Germinal center (tissue), 1 donor: ENCODE measurements around the gene VWF.

Source experiments
- DNase-seq: peaks from one replicate; pipeline ENCODE4 v3.0.0; 2012; ENCODE audit warnings: mixed read lengths, low spot score

The VWF gene

DNA sequence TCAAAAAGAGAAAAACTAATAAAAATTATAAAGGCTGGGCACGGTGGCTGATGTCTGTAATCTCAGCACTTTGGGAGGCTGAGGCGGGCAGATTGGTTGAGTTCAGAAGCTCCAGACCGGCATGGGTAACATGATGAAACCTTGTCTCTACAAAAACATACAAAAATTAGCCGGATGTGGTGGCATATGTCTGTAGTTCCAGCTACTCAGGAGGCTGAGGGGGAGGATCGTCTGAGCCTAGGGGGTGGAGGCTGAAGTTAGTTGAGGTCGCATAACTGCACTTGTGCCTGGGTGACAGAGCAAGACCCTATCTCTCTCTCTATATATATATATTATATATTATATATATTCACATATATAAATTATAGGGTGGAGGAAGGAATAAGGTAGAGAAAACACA, 146.9 kb downstream of the VWF start:
- DNase-seq = no peak

DNA sequence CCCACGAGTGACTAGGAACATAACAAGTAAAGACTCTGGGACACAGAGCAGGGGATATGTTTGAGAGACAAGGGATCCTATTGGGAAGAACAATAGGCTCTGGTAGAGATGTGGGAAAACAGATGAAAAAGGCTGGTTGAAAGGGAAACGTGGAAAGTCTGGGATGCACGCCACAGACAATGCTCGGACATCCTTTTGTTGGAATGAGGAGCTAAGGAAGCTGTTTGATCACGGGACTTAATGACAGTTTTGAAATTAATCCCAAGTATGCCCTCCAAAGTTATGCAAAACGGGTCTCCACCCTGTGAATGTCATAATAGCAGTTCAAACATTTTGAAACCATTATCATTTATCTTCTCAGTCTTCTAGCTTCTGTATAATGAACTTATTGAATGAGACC, 147.8 kb downstream of the VWF start:
- no peak for DNase-seq

DNA sequence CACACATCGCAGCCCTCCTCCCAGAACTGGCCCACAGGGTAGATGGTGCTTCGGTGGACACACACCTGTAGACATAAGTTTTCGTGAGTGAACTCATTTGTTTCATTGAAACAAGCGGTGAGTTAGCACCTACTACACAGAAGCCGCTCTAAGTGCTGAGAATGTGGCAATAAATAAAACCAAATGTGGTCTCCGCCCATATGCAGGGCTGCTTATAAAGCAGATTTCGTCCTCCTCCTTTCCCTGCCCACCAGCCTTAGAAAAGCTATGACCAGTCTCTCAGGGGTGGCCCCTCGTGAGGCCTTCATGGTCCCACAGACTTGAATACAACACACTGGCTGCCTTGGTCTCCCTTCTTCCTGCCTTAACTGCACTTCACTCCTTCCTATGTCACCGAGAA, 148.3 kb downstream of the VWF start:
- DNase-seq = no peak

DNA sequence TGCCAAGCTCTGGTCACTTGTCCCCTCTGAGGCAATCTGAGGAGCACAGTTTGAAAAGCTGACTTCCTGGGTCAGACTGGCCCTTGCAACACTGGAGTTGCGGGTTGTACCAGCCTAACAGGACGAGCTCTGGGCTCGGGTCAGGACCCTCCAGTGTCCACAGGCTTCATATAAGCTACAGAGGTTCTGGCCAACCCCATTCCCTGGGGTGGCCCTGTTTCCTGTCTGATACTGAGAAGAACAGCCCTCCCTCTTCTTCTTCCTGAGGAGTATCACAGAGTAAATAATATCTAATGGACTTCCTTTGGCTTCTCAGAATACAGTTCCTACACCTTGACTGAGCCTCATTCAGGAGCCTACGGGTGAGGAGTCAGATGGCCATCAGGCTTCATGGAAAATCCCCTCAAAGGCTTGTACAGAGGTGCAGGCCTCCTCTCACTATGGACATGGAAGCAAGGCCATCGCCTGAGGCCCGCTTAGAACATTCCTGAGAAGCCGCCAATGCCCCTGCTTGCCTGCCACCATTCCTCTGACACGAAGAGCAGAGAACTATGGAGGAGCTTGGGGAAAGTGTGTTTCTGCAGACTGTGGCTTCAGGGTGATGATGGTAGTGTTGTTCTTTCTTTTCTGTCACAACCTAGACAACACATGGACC, 150.9 kb downstream of the VWF start:
- DNase-seq = no peak

DNA sequence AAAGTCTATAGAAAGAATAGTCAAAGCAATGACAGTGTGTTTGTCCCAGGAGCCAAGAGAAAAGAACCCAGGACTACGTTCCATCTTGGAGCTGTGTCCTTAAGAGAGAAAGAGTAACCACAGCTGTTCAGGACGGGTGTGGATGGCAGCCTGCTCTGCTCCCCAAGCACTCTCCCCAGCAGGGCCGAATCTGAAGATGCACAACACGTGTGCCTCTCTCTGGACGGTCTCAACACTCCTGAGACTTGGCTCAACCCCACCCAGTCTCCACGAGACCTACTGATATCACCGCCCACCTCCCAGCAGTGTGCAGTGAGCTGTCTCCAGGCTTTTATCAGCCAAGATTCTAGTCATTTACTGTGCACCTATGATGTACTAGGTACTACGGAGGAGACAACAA, 152.1 kb downstream of the VWF start:
- DNase-seq = no peak

DNA sequence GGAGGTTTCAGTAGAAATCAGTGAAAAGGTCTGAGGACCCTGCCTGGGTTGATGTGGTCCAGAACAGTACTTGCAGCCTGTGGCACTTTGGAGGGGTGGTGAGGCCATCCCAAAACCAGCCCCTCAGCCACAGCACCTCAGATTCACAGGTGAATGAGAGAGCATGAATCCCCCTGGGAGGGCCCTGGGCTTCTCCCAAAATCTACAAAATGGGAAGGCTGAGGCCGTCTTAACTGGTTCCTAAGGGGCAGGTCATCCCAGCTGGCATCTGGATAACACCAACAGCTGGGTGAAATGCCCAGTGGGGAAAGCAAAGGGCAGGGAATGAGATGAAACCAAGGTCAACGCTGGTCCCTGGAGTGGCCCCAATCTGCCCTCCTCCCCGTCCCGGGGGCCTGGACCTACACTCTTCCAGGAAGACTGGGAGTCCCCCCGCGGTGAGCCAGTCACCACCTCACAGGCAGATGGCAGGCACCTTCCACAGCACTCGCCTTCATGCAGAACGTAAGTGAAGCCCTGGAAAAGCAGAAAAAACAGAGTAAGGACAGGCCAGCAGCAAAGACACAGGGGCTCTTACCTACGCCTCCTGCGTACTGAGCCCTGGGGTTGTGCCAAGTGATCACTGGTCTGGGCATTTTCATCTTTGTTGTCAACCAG, 153.1 kb downstream of the VWF start:
- DNase-seq = no peak

DNA sequence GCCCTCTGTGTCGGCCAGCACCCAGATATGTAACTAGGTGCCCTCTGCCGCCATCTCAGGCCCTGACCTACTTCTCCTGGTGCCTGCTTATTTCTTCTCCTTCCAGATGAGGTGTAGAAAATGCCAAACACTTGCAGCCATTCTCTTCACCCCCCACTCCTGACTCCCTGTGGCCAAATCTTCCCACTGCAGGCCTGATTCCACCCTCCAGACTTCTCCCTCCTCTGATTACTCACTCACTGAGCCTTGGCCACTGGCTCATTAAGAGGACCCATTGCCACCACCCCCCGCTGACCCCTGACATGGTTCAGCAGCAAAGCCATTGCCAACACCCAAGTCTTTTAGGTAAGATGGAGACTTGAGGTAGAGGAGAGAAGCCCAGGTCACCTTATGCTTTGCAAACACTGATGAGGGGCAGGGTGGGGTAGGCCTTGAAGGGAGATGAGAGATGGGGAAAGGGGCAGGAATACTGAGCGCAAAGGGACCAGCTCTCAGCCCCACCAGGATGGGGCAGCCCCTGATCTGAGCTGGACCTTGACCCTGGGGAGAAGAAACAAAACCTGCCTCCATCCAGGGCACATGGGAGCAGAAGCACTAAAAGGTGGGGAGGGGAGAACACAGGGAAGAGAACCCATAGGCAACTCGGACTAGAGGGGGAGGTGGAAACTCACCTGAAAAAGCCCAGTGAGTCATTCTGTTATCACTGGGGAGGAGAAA, 154.3 kb downstream of the VWF start:
- DNase-seq = no peak

DNA sequence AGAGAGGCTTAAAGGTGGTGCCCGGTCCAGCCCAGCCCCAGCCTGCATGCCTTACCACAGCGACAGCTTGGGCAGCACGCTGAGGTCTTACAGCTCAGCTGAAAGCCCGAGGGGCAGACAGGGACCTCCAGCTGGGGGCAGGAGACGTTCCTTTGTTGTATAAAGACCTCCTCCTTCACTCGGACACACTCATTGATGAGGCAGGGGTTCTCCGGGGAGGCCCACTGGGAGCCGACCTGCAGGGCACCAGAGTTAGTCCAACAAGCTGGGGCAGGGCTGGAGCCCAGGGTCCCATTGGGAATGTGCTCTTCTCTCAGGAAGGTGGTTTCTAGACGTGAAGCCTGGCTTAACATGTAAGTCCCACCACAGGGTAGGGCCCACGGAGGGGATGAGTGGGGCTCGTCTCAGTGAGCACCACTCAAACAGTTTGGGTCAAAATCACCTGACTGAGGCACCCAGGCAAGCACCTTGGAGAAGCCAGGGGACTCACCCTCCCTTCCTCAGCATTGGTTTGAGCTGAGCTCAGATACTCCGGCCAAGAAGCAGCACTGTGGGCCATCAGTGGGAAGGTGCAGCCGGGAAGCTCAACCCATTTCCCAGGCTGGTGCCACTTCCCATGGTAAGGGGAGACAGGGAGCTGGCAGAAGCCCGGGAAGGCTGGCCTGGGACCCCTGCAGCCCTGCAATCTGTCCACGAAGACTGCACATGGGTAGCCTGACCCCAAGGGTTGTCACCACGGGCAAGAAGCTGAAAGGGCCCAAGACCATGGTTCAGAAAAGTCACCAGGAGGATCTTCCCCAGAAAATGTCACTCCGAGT, 155.1 kb downstream of the VWF start:
- no peak for DNase-seq

DNA sequence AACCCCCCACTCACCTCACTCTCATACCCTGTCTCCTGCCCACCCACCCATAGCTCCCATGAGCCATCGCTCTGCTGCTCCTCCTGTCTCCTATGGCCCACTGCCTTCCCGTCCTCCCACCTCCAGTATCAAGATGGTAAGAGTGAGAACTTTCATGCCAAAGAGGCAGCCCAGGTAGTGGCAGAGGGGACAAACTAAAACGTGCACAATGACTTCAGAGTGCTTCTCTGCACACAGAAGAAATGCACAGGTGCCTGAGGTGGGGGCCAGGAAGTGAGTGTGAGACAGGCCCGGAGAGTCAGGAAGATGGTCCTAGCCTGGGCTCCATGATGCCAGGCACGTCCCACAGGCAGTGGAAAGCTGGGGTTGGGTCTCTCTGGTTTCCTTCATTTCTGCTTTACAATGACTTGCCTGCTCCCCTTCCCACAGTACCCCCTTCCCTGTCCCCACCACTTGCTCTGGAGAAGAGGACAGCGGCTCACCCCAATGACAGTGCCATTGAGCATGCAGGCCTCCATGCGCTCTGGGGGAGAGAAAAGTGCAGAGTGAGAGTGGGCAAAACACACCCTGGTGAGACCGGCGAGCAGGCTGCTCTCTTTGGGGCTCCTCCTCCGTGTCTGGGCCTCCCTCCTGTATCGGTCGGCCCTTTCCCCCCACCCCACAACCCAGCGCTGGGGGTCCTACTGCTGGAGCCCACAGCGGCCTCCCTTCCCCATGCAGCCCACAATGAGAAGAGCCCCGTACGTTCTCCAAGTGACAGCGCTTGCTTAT, 156.6 kb downstream of the VWF start:
- no peak for DNase-seq

DNA sequence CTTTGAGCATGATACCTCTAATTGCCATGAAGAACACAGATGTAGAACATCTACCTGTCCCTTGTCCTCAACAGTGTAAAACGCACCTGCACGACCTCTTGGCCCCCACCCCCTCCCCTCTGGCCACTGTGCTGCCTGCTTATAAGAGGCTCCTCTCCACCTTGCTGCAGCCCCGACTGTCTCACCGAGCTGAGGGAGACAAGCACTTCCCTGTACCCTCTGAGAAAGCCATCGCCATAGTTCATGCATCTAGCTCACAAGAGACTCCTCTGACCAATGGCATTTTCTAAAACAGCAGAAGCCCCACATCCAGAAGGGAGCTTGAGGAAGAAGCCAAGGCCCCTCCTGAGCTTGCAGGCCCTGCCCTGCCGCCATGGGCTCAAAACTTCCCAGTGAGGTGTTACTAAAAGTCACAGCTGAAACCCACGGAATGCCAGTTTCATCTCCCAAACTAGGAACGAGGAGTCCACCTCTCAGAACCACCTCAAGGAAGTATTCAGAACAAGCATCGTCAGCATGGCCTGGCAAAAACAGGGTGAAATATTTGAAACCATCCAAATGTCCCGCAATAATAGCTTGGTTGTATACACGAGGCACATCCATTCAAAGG, 157.9 kb downstream of the VWF start:
- DNase-seq = no peak

DNA sequence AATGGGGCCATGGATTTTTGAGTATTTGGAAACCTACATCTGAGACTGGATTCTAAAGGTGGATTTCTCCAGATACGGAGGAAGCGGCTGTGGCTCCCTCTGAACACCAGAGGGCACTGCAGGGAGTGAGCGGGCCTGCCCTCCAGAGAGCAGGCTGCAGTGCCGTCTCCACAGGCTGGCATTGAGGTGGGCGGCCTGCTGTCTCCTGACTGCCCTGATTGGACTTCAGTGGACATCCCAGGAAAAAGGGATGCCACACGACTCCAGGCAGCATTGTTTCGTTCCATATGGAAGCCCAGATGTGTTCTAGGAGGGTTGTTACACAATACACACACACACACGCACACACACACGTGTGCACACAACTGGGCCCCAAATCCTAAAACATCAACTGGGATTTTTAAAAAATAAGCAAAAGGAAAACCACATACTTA, 158.5 kb downstream of the VWF start:
- DNase-seq = peak; percentile 51

DNA sequence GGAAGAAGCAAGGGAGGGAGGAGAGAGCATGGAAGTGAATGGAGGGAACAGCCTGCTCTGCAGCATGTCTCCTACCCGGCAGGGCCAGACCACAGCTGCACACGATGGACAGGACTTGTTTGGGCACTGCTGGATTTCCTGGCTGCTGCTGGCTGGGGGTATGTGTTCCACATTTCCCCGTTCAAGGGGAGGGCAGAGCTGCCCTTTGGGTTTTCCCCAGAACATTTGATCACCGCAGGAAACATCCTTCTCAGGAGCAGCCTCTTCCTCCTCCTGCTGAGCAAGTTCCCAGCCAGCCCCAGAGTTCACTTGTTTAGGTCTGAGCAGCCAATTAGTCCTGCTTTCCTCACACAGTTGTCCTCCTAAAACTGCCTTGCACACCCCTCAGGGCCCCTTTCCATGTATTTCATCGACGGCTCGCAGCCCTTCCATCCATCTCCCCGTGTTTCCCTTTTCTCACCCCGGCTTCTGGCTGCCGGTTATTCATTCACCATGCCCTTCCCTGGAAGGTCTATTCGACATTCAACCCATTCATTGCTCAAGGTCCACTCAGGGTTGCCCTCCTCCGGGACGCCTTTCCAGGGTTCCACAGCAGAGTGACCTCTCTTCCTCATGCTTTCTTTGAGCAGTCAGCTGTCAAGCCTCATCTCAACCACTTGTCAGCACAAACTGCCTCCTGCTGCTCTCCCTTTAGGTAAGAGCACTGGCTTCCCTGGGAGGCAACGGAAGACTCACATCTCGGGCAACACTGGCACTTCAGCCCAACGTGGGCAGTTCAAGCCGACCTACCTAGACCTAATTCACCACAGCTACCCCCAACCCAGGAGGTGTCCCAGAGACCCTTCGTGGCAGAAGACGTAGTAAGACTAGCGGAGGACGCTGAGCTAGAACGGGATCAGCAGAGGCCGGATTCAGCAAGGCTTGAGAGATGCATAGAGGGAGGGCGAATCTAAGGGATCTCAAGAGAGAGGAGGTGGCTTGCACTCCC, 159.3 kb downstream of the VWF start:
- DNase-seq = no peak

DNA sequence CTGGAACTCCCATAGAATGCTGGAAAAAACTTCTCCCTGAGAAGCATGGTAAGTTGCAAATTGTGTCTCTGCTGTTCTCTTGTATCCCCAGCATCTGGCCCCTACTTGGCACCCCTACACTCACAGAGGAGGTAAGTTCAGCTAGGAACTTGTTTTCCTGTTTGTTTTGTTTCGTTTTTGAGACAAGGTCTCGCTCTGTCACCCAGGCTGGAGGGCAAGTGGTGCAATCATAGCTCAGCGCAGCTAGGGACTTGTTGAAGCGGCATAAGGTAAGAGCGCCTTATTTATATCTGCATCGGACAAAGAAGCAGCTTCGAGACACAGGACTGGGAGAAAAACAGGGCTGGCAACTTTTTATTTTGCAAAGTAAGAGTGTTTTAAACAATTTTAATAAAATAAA, 161.0 kb downstream of the VWF start:
- no peak for DNase-seq

DNA sequence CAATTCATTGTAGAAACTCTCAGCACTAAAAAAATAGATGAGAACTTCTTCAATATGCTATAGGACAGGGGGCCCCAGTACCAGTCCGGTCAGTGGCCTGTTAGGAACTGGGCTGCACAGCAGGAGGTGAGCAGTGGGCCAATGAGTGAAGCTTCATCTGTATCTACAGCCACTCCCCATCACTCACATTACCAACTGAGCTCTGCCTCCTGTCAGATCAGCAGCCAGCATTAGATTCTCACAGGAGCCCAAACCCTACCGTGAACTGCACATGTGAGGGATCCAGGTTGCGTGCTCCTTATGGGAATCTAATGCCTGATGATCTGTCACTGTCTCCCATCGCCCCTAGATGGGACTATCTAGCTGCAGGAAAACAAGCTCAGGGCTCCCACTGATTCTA, 163.7 kb downstream of the VWF start:
- no peak for DNase-seq

DNA sequence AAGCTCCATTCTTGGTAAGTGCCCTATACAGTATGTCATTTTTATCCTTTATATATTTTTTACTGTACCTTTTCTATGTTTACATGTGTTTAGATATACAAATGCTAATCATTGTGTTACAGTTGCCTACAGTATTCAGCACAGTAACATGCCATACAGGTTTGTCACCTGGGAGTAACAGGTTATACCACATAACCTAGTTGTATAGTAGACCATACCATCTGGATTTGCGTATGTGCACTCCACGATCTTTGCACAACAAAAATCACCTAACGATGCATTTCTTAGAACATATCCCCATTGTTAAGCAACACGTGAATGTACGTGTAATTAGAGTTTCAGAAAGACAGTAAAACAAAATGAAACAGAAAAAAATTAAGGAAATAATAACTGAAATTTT, 167.5 kb downstream of the VWF start:
- DNase-seq = no peak

DNA sequence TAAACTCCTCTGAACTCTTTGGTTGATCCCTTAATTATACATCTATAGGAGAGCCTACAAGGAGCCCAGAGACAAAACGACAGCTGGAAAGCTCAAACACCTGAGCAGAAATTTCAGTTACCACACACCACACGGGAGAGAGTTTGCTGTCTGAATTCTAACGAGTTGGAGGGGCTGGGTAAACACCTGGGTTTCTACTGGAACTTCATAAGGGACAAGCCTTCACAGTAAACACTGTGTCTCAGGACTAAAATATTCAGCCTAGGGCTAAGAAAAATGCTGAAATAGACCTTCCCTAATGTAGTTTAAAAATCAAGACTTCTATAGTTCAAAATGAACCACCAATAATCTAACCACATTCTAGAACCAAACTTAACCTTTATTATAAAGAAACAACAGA, 169.8 kb downstream of the VWF start:
- DNase-seq = no peak

DNA sequence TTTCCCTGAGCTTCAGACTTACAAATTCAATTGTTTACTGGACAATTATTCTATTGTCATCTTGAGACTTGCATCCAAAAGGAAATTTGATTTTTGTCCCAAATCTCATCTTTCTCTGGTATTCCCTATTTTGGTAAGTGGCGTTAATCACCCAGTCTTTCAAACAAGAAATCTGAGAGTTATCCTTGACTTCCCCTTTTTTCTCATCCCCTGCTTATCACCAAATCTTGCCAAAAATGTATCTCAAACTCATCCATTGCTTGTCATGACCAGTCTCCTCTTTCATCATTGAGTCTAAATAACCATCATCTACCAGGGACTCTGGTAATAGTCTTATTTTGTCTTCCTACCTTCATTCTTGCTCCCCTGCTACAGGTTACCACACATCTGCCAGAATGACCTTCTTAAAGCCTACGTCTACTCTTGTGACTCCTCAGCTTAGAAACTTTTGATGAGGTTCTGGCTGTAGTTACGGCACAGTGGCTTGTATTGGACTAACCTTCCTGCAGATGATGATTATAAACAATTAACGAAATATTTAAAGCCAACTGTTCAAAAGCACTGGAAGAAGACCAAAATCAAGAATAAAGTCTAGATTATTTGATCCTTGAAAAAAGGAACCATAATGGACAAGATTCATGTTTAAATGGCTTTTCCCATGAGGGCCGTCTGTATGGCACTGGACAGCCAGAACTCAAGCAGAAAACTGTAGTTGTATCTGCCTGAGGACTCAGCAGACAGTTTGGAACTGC, 170.5 kb downstream of the VWF start:
- DNase-seq = no peak

DNA sequence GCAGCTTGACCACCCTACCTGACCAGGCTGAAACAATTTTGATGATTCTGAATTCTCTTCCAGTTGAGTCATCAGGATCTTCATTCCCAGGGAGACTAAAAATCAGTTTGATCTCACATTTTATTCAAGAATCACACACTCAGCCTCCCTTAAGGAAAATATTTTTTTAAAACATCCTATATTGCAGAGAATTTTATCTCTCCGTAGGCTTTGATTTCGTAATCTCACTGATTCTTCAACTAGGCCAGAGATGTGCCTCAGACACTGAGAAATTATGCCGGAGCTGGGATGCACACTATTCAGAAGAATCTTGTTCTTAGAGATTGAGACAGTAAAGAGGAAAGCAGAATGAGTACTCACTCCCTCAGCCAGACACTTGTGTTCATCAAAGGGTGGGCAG, 172.4 kb downstream of the VWF start:
- DNase-seq = no peak

DNA sequence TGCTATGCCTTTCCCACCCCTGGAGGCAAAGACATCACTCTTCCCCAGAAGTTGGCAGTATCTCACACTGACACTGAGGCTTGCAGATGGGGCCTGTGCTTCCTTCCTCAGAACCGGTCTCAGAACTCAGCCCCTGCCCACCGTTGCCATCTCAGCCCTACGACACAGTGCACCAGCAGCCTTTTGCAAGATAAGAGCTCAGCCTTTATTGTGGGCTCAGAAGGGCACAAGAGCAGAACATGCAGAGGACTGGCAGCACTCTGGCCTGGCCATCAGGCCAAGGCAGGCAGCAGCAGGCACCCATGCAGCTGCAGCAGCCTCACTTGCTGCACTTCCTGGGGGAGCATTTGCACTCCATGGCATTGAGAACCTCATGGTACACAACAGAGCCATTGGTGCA, 175.8 kb downstream of the VWF start:
- DNase-seq = no peak
